ENCODE measurements around the gene SMIM9.

The SMIM9 gene

DNA sequence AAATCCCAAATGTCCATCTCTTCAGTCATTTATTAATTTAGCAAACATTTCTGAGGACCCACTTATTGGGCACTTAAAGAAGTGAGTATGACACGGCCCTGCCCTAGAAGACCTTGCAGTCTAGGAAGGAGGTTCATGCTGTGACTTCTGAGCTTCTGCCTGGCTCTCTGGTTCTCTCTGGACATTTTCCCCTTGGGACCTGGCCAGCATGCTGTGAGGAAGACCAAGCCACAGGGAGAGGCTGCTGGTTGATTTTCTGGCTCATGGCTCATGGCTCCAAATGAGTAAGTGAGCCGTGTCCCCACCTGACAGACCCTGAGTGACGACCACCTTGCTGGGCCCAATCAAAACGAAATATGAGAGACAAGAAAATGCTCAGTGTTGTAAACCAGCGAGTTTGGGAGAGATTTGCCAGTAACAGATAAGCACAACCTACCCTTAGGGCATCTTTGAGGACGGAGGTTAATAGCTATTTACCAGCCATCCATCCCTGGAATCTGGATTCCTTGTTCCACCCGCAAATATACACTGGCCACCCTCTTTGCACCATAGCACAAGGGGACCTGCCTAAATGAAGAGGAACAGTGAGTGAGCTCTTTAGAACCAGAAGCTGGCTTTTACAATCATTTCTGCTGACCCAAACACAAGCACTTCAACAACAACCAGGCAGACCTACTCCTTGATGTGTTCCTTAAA lies 30.1 kb downstream of the SMIM9 start:
- peak overlapping the region; percentile 69 for H3K4me3 ChIP-seq (ENCODE audit: low read depth, low read length)
- no peak for DNase-seq (ENCODE audit: low read depth)
- TF ChIP-seq, protein P1, sequence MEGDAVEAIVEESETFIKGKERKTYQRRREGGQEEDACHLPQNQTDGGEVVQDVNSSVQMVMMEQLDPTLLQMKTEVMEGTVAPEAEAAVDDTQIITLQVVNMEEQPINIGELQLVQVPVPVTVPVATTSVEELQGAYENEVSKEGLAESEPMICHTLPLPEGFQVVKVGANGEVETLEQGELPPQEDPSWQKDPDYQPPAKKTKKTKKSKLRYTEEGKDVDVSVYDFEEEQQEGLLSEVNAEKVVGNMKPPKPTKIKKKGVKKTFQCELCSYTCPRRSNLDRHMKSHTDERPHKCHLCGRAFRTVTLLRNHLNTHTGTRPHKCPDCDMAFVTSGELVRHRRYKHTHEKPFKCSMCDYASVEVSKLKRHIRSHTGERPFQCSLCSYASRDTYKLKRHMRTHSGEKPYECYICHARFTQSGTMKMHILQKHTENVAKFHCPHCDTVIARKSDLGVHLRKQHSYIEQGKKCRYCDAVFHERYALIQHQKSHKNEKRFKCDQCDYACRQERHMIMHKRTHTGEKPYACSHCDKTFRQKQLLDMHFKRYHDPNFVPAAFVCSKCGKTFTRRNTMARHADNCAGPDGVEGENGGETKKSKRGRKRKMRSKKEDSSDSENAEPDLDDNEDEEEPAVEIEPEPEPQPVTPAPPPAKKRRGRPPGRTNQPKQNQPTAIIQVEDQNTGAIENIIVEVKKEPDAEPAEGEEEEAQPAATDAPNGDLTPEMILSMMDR (IDR thresholded peaks at IDR 0.05; ENCODE audit: insufficient read depth, low read depth, low read length, missing control alignments), result no peak

DNA sequence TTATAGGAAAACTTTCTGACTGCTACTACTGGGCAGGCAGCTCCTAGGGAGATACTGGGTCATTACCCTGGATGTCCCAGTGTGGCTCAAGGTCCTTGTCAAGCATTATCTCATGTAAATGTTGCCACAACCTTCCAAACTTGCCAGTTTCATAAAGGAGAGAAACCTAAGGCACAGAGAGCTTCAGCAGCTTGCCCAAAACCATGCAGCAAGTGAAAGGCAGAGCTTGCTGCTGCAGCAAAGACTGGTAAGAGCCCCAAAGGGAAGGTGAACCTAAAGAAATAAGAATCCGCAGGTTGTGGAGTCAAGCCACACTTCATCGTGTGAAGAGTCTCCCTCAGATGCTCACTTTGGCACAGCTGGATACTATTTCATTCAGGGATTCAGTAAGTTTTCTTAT lies 31.5 kb downstream of the SMIM9 start:
- TF ChIP-seq, protein P1 (IDR thresholded peaks at IDR 0.05; ENCODE audit: insufficient read depth, low read depth, low read length, missing control alignments), result no peak
- no peak for DNase-seq (ENCODE audit: low read depth)
- no peak overlapping the region for H3K4me3 ChIP-seq (ENCODE audit: low read depth, low read length)

DNA sequence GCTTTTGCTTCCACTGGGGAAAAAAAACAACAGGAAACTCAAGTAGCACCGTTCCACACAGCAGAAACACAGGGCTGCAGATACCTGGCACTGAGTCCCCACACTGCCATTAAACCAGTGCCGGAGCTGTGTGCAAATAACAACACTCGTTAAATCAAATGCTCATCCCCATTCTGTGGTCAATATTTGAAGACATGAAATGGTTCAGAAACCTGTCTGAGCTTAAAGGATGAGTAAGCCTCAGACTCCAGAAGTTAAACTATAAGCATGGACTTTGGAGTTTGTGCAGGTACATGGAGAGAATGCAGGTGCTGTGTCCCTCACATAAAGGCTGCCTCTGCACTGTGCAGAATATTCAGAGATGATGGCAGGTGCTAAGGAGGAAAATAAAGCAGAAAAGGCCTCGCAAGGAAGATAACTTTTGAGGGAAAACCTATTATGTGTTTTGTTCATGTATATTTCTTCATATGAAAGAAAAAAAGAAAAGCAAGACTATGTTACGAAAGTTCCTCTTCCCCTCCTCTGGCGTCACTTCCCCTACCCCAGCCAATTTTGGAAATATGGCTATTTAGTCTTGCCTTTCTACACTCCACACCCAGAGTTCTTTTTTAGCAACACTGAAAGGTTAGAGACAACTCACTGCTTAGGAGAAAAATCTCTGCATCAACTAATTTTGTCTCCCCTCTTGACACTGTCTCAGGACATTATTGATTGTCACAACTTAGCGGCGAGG lies 33.8 kb downstream of the SMIM9 start:
- no peak for DNase-seq (ENCODE audit: low read depth)
- H3K4me3 ChIP-seq (ENCODE audit: low read depth, low read length), result no peak overlapping the region
- TF ChIP-seq, protein P1 (IDR thresholded peaks at IDR 0.05; ENCODE audit: insufficient read depth, low read depth, low read length, missing control alignments), result no peak

DNA sequence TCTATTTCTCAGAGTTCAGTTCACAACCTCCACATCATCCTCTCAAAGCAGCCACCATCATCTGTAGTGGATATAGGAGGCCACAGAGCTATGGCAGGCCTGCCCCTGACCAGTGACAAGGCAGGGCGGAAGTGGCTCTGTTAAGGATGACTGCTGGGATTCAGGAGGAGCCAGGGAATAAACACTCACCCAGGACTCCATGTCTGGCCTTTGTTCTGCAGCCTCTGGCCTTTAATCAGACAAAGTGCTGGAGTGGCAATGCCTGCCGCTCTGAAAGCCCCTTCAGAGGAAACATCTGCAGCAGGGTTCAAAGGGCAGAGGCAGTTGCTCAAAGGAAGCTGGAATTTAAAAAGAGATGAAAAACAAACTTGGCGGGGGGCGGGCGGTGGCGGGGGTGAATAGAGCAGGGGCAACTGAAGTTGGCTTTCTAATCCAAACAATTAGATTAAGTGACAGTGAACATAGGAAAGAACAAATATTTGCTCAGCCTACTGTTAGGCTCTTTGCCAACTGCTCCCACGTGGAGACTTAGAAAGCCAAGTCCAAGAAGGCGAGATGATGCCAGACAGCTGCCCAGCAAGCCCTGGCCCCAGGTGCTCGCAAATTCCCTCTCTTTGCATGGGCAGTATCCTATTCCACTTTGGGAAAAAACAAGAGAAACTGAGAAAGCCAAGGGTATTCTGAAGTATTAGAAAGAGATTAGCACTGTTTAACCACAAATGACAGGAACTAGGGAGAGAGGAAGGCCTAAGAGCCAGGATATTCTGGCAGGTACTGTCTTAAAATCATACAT lies 34.7 kb downstream of the SMIM9 start:
- DNase-seq (ENCODE audit: low read depth), result no peak
- TF ChIP-seq, protein P1 (IDR thresholded peaks at IDR 0.05; ENCODE audit: insufficient read depth, low read depth, low read length, missing control alignments), result no peak
- H3K4me3 ChIP-seq (ENCODE audit: low read depth, low read length), result no peak overlapping the region

DNA sequence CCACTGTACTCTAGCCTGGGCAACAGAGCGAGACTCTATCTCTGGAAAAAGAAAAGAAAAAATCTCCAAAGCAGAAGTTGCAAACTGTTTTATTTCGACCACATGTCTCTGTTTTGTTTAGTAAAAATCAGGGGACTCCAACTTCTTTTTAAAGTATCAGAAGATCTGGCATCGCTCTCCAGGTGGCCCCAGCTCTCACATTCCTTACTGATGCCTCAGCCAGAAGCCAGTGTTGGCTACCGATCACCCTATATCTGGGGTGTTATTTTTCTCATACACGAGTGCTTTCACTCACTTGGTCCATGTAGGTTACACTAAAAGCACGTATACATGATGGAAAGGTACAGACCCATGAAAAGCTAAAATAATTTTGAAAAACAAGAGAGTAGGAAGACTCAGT lies 37.5 kb downstream of the SMIM9 start:
- TF ChIP-seq, protein P1 (IDR thresholded peaks at IDR 0.05; ENCODE audit: insufficient read depth, low read depth, low read length, missing control alignments), result no peak
- H3K4me3 ChIP-seq (ENCODE audit: low read depth, low read length), result no peak overlapping the region
- no peak for DNase-seq (ENCODE audit: low read depth)

DNA sequence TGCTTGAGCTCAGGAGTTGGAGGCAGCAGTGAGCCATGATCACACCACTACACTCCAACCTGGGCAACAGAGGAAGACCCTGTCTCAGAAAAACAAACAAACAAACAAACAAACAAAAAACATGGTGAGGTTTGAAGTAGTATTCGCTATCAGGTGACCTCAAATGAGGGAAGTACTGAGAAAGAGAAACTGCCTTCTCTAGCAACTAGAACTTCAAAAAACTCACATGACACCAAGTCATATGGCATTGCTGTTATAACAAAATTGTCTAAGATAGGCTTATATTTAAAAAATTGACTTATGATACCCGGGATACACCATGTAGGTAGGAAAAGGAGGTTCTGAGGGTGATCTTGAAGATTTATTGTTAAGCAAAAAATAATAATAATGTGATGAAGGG lies 39.4 kb downstream of the SMIM9 start:
- no peak overlapping the region for H3K4me3 ChIP-seq (ENCODE audit: low read depth, low read length)
- TF ChIP-seq, protein P1 (IDR thresholded peaks at IDR 0.05; ENCODE audit: insufficient read depth, low read depth, low read length, missing control alignments), result no peak
- DNase-seq (ENCODE audit: low read depth), result no peak

Data from GM12865 (cell line).